Kidney epithelial cell (primary cell): ENCODE results near the gene RUNX1. TPM values are rescaled to one million over a fixed set of nuclear protein-coding genes. Genes with fewer than 3 reads are reported as not detected.
A peak's percentile ranks its signal among the peaks of the same experiment; 100 is the strongest.

Experiments used
- DNase-seq: peaks from one replicate; pipeline ENCODE4 v3.0.0-alpha.2; 2010; ENCODE audit warnings: low read depth
- H3K27me3 ChIP-seq: 2 replicates; pipeline ENCODE4 v1.6.0; 2011; ENCODE audit warnings: low read length; ENCODE audit not compliant: control insufficient read depth, insufficient read depth
- H3K36me3 ChIP-seq: 2 replicates; pipeline ENCODE4 v1.5.1; 2011; ENCODE audit warnings: low read length; ENCODE audit not compliant: control insufficient read depth, insufficient read depth
- H3K4me3 ChIP-seq: 2 replicates; pipeline ENCODE4 v1.5.1; 2011; ENCODE audit warnings: low read depth, mild to moderate bottlenecking, control low read depth, low read length
- CTCF ChIP-seq: IDR thresholded peaks from 2 replicates; pipeline ENCODE4 v1.5.1; 2011; ENCODE audit warnings: mild to moderate bottlenecking, moderate library complexity, low read length, control low read depth, inconsistent platforms; ENCODE audit not compliant: insufficient read depth, poor library complexity, severe bottlenecking
- total RNA-seq: library from RNA; depleted of rRNA; stranded (reverse); fragments of >200 nt; gene quantifications from 2 replicates; pipeline ENCODE4 v1.2.3, GENCODE V29; 2015

The RUNX1 gene
- total RNA-seq, 1 donor from 2014 or later: 43.0 TPM

- DNase-seq: no peak
- no peaks in the 10 kb centered on the region for H3K27me3 ChIP-seq
- H3K4me3 ChIP-seq: no peak overlapping the region
- TF ChIP-seq CTCF: no peak
- H3K36me3 ChIP-seq: no peaks in the 10 kb centered on the region
Measured at GRCh38 chr21:34892209-34892608, 156.9 kb downstream of the RUNX1 start.

- Histone ChIP-seq H3K27me3 (no peaks in the 10 kb centered on the region), H3K4me3 (peak overlapping the region; percentile 41), H3K36me3 (no peaks in the 10 kb centered on the region)
- no peak for TF ChIP-seq CTCF
- DNase-seq: no peak
Measured at GRCh38 chr21:34891613-34891943, 157.5 kb downstream of the RUNX1 start.

GRCh38 chr21:34890724-34891612 lies 158.1 kb downstream of the RUNX1 start:
- Histone ChIP-seq H3K36me3 (no peaks in the 10 kb centered on the region), H3K4me3 (peak overlapping the region; percentile 41), H3K27me3 (no peaks in the 10 kb centered on the region)
- TF ChIP-seq CTCF: no peak
- no peak for DNase-seq

- no peak for DNase-seq
- Histone ChIP-seq H3K36me3 (no peaks in the 10 kb centered on the region), H3K27me3 (no peaks in the 10 kb centered on the region), H3K4me3 (peak overlapping the region; percentile 41)
- no peak for TF ChIP-seq CTCF
Measured at GRCh38 chr21:34890470-34890723, 158.7 kb downstream of the RUNX1 start.

- no peak for TF ChIP-seq CTCF
- Histone ChIP-seq H3K4me3 (peak overlapping the region; percentile 51), H3K36me3 (no peaks in the 10 kb centered on the region), H3K27me3 (no peaks in the 10 kb centered on the region)
- no peak for DNase-seq
Measured at GRCh38 chr21:34889676-34890469, 159.2 kb downstream of the RUNX1 start.
